Measurements from ENCODE around the gene EHMT1. TPM values are rescaled to one million over a fixed set of nuclear protein-coding genes. Genes with fewer than 3 reads are reported as not detected.

EHMT1 gene
- total RNA-seq, 4 donors from 2014 or later: 77.2 to 300 (median 161) TPM

GRCh38 chr9:137752426-137752825 is 133.6 kb downstream of the EHMT1 start:
- H3K27me3 ChIP-seq: no peaks in the 10 kb centered on the region
- H3K4me1 ChIP-seq: no peaks in the 10 kb centered on the region
- TF ChIP-seq CTCF (IDR thresholded peaks at IDR 0.05) (no peak), POLR2A (IDR thresholded peaks at IDR 0.05) (no peak)
- no peak overlapping the region for H3K4me3 ChIP-seq
- DNase-seq: peak in 1 of 3 donors; percentile 36
- H3K36me3 ChIP-seq: peaks cover 0 to 71% (median 0%) of the 10 kb centered on the region in 3 donors
- H3K27ac ChIP-seq: no peak overlapping the region
- H3K9me3 ChIP-seq: peaks cover 0 to 5% (median 2%) of the 10 kb centered on the region in 4 donors

GRCh38 chr9:137753192-137753765 is 134.5 kb downstream of the EHMT1 start:
- DNase-seq: peak in 1 of 3 donors; percentile 37
- peaks cover 0 to 6% (median under 1%) of the 10 kb centered on the region in 4 donors for H3K4me1 ChIP-seq
- peaks cover 0 to 71% (median 3%) of the 10 kb centered on the region in 3 donors for H3K36me3 ChIP-seq
- no peak overlapping the region for H3K27ac ChIP-seq
- peaks cover 0 to 5% (median 2%) of the 10 kb centered on the region in 4 donors for H3K9me3 ChIP-seq
- H3K4me3 ChIP-seq: no peak overlapping the region
- TF ChIP-seq POLR2A (IDR thresholded peaks at IDR 0.05): no peak
- no peak for TF ChIP-seq CTCF (IDR thresholded peaks at IDR 0.05)
- no peaks in the 10 kb centered on the region for H3K27me3 ChIP-seq

- Histone ChIP-seq H3K36me3 (peaks cover 0 to 80% (median 3%) of the 10 kb centered on the region in 3 donors), H3K27ac (no peak overlapping the region), H3K27me3 (no peaks in the 10 kb centered on the region), H3K4me1 (peaks cover 0 to 9% (median 1%) of the 10 kb centered on the region in 4 donors), H3K4me3 (no peak overlapping the region), H3K9me3 (peaks cover 0 to 5% (median 2%) of the 10 kb centered on the region in 4 donors)
- DNase-seq: no peak
- TF ChIP-seq POLR2A (IDR thresholded peaks at IDR 0.05) (no peak), CTCF (IDR thresholded peaks at IDR 0.05) (no peak)
Measured at GRCh38 chr9:137755261-137755927, 136.6 kb downstream of the EHMT1 start.

GRCh38 chr9:137756045-137756744 is 137.4 kb downstream of the EHMT1 start:
- peak in 1 of 3 donors; percentile 26 for DNase-seq
- TF ChIP-seq POLR2A (IDR thresholded peaks at IDR 0.05): no peak
- no peak for TF ChIP-seq CTCF (IDR thresholded peaks at IDR 0.05)
- no peak overlapping the region for H3K27ac ChIP-seq
- peaks cover 0 to 5% (median 2%) of the 10 kb centered on the region in 4 donors for H3K9me3 ChIP-seq
- peaks cover 0 to 9% (median 1%) of the 10 kb centered on the region in 4 donors for H3K4me1 ChIP-seq
- H3K4me3 ChIP-seq: no peak overlapping the region
- H3K27me3 ChIP-seq: no peaks in the 10 kb centered on the region
- H3K36me3 ChIP-seq: peaks cover 0 to 80% (median 3%) of the 10 kb centered on the region in 3 donors

GRCh38 chr9:137757139-137757538 is 138.3 kb downstream of the EHMT1 start:
- Histone ChIP-seq H3K4me3 (no peak overlapping the region), H3K27ac (no peak overlapping the region), H3K27me3 (no peaks in the 10 kb centered on the region), H3K4me1 (peaks cover 0 to 9% (median 1%) of the 10 kb centered on the region in 4 donors), H3K9me3 (peaks cover 0 to 5% (median 2%) of the 10 kb centered on the region in 4 donors), H3K36me3 (peaks cover 0 to 73% (median 3%) of the 10 kb centered on the region in 3 donors)
- no peak for TF ChIP-seq POLR2A (IDR thresholded peaks at IDR 0.05)
- no peak for TF ChIP-seq CTCF (IDR thresholded peaks at IDR 0.05)
- no peak for DNase-seq

All from Peyer's patch (tissue), 4 donors.